WI38 (cell line): Measurements from ENCODE around the gene RBBP8NL.

Experiments used
- H3K4me3 ChIP-seq: 2 replicates; pipeline ENCODE4 v1.5.1; 2011; ENCODE audit warnings: low read depth, mild to moderate bottlenecking, control low read depth, low read length
- CTCF ChIP-seq: IDR thresholded peaks from 2 replicates; pipeline ENCODE4 v1.5.1; 2012; ENCODE audit warnings: low read depth, mild to moderate bottlenecking, control low read depth, low read length

Gene RBBP8NL

GRCh38 chr20:62472941-62473585, 45.7 kb upstream of the RBBP8NL start:
- no peak for TF ChIP-seq CTCF
- H3K4me3 ChIP-seq, result no peak overlapping the region

GRCh38 chr20:62472138-62472940, 45.0 kb upstream of the RBBP8NL start:
- H3K4me3 ChIP-seq, result no peak overlapping the region
- no peak for TF ChIP-seq CTCF

- TF ChIP-seq CTCF, result no peak
- no peak overlapping the region for H3K4me3 ChIP-seq
Observed at GRCh38 chr20:62470459-62470858, 43.1 kb upstream of the RBBP8NL start.

GRCh38 chr20:62470001-62470400, 42.7 kb upstream of the RBBP8NL start:
- TF ChIP-seq CTCF, result no peak
- H3K4me3 ChIP-seq, result no peak overlapping the region

GRCh38 chr20:62469352-62469751, 42.0 kb upstream of the RBBP8NL start:
- no peak overlapping the region for H3K4me3 ChIP-seq
- TF ChIP-seq CTCF, result no peak

GRCh38 chr20:62466806-62467537, 39.6 kb upstream of the RBBP8NL start:
- TF ChIP-seq CTCF, result no peak
- no peak overlapping the region for H3K4me3 ChIP-seq
